HG03442 (cell line): ENCODE measurements around the gene SLC22A17.

Experiments
- ATAC-seq: cut with Tn5 transposase; IDR thresholded peaks from one replicate; pipeline ENCODE4 v1.9.1; 2021; ENCODE audit warnings: mild to moderate bottlenecking, moderate library complexity; ENCODE audit not compliant: unreplicated experiment

Gene SLC22A17

GRCh38 chr14:23316300-23316699 is 36.4 kb downstream of the SLC22A17 start:
- no peak for ATAC-seq

- ATAC-seq = no peak
Observed at GRCh38 chr14:23310546-23310945, 42.1 kb downstream of the SLC22A17 start.

DNA sequence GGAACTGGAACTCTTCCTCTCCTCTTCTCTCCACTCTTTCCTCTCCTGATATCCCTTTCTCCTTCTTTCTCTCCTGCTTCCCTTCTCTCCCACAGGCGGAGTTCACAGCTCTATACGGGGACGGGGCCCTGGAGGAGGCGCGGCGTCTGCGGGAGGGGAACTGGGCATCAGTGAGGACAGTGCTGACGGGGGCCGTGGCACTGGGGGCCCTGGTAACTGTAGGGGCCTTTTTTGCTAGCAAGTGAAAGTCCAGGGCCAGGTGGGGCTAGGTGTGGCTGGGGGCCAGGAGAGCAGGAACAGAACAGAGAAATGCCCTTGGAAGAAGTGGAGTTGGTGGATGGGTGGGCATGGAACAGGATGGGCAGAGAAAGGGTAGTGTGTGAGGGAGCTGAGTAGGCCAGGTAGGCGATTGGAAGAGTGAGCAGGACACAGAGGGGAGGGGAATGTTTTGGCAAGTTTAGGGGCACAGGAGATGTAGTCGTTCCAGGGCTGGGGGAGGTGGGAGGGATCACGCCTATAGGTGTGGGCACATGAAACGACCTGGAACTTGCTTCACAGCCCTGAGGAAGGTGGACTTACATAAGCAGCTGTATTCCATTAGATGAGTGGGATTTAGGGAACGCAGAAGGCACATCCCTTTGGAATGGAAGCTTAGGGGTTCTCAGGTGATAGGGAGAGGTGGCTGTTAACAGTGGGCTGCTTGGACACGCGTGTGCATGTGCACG is 43.8 kb downstream of the SLC22A17 start:
- ATAC-seq = no peak

- no peak for ATAC-seq
Observed at GRCh38 chr14:23307687-23308644, 44.7 kb downstream of the SLC22A17 start.

- ATAC-seq = no peak
Observed at GRCh38 chr14:23307146-23307530, 45.5 kb downstream of the SLC22A17 start.

DNA sequence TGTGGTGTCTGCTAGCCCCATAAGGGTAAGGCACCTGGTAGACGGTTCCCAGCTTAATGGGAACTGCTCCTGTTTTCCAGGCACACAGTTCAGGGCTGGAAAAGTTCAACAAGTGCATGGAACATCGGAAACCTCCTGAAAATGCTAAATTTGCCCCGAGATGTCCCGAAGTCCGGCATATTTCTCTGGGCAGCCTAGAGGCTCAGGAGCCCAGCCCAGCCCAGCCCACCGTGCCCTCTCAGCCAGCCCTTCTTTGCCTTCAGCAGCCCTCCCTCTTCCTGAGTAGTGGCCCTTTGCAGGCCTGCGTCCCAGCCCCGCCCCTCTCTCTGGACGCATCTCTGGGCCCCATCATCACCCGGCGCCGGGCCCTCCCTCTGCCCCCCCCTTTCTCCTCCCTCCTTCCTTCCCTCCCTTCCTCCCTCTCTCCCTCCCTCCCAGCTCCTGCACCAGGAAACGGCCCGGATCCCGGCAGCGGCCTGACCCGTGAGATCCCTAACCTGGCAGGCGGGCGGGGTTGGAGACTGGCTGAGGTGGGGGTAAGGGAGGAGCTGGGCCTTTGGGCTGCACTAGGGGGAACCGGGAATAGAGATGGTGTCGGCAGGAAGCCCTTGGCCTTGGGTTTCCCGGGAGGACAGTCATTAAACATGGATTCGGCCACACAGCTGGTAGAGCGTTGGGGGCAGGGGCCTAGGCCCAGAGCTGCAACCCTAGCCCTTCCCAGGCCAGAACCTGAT is 46.1 kb downstream of the SLC22A17 start, which contains the start of gene BCL2L2:
Gene BCL2L2 (plus strand): TSS at position 422 of the 734 bp plus-strand sequence. CDS start 935 bp downstream, outside the sequence.
- ATAC-seq = no peak

- peak; percentile 30 for ATAC-seq
Observed at GRCh38 chr14:23302290-23303225, 50.1 kb downstream of the SLC22A17 start, which contains the start of gene PPP1R3E. TSS of gene PPP1R3E (minus strand) at chr14:23302859. CDS start at chr14:23302576, 283 bp downstream.

GRCh38 chr14:23301969-23302289 is 50.8 kb downstream of the SLC22A17 start:
- ATAC-seq = peak; percentile 9

- peak; percentile 71 for ATAC-seq
Observed at GRCh38 chr14:23301288-23301968, 51.3 kb downstream of the SLC22A17 start.

GRCh38 chr14:23300687-23301223 is 51.9 kb downstream of the SLC22A17 start:
- ATAC-seq = no peak

DNA sequence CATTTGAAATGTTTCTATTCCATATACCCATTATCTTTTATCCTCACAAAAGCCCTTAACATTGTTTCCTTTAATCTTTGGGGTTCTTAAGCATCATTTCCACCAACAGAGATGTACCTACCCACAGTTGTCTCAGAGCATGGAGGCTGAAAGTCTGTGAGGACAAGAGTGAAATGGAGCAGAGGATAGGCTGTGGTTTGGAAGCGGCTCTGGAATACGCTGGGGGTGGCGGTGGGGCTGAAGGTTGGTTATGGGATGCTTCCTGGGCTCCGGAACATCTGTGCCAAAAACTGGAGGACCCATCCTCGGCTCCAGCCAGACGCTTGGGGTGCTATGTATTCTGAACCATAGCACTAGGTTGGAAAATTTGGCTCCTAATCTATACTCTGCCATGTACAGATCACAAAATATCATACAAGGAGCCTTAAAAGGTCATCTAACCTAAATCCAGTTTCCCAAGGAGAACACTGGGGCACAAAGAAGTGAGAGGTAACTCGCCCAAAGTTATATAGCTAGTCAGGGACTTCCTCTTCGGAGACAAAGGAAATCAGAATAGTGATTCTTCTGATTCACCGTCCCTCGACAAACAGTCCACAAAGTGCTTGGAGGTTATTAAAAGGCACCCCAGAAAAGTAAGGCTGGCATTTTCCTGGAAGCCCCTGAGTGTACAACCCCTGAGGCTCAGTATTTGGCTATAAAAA is 52.6 kb downstream of the SLC22A17 start:
- ATAC-seq = no peak

DNA sequence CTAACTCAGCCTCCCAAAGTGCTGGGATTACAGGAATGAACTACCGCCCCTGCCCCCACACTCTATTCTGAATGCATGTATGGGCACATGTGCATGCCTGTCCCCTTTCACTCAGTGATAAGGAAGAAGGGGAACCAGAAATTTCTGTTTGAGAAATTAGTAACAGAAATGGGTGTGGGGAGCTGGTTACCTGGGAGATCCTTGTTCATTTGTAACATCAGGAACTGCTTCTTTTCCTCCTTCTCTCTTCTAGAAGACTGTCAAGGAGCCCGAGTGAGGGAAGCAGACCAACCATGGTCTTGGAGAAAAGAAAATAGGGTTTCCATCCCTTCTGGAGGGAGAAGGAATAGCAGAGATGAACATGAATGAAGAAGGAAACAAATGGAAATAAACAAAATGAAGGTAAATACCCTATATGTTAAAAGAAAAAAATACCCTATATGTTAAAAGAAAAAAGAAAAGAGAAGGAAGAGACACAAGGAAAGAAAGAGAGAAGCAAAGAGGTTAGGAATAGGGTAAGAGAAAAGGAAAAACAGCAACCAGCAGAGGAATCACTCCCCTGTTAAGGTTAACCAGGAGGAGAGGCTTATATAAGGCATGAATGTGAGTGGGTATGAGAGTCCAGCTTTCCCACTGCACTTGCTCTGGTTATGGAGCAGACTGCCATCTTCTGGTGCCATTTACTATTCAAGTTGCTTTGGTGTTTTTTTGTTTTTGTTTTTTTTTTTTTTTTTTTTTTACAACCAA is 53.3 kb downstream of the SLC22A17 start:
- no peak for ATAC-seq

DNA sequence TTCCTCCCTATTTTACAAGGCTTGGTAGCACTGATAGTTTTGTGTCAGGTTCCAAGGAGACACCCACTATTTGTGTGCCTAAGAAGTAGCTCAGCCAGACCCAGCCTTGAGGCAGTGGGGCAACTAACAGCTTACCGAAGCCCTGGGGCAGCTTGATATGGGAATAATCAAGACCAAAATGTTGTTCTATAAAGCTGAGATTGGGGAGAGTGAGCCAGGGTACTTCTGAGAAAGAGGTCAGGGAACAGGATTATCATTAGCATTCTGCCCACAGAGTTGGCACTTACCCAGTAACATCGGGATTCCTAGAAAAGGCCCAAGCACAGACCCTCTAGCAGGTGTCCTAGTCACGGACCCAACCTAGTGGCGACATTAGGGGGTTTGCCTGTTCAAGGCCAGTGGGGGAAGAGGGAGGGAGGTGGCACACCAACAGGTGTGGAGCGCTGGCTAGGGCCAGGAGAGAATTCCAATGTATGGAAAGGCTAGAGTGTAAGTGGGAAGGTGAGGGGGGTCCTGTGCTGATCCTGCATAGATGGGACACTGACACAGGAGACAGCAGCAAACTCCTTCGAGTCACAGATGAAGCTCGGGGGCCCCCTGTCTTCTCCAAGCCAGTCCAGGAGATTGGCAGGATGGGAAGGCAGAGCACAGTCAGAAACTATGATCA is 54.9 kb downstream of the SLC22A17 start:
- ATAC-seq = no peak

GRCh38 chr14:23297096-23297495 is 55.6 kb downstream of the SLC22A17 start:
- ATAC-seq = no peak
